ENCODE results near the gene FRMD4A. TPM values are rescaled to one million over a fixed set of nuclear protein-coding genes. Genes with fewer than 3 reads are reported as not detected.

FRMD4A gene
- total RNA-seq, 4 donors from 2014 or later = 4.0 to 12.7 (median 5.6) TPM

DNA sequence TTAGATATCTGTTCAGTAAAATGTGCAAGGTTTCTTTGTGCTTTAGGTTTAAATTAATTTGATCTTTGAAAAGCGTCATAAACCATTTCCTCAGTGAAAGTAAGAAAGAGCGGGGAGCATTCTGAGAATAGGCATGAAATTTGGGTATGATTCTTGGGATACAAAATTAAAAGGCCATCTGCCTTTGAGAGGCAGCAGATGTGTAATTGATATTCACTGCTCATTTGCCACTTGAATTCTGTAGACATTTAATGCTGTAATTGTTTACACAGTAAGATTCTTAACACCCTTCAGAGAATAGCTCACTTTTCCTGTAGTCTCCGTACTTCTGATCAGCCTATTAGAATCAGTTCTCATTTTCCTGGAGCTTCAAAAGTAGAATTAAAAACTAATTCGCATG is 18.7 kb downstream of the FRMD4A start:
- Histone ChIP-seq H3K9me3 (no peaks in the 10 kb centered on the region), H3K27me3 (peaks cover 5% of the 10 kb centered on the region), H3K27ac (no peak overlapping the region), H3K36me3 (no peaks in the 10 kb centered on the region), H3K4me1 (no peaks in the 10 kb centered on the region), H3K4me3 (no peak overlapping the region)
- in situ Hi-C loops (cut with MboI; ENCODE audit: low pct_ligation_motif_present in 1 of 4, low pct_unique_long_range_greater_than_20kb in 1 of 4, low sequenced_read_pairs in 3 of 4) (no loop called here), intact Hi-C loops (cut with DNase I; ENCODE audit: low total_unique reads) (no loop called here)
- no peak for DNase-seq
- 73 to 81% methylated on average over 4 of the region's 4 CpGs for WGBS, 2 donors (ENCODE audit: low coverage in 1 of 2)
- TF ChIP-seq EP300 (IDR thresholded peaks at IDR 0.05; ENCODE audit: low read depth) = no peak
- TF ChIP-seq POLR2A (IDR thresholded peaks at IDR 0.05) = no peak
- TF ChIP-seq, protein P1, sequence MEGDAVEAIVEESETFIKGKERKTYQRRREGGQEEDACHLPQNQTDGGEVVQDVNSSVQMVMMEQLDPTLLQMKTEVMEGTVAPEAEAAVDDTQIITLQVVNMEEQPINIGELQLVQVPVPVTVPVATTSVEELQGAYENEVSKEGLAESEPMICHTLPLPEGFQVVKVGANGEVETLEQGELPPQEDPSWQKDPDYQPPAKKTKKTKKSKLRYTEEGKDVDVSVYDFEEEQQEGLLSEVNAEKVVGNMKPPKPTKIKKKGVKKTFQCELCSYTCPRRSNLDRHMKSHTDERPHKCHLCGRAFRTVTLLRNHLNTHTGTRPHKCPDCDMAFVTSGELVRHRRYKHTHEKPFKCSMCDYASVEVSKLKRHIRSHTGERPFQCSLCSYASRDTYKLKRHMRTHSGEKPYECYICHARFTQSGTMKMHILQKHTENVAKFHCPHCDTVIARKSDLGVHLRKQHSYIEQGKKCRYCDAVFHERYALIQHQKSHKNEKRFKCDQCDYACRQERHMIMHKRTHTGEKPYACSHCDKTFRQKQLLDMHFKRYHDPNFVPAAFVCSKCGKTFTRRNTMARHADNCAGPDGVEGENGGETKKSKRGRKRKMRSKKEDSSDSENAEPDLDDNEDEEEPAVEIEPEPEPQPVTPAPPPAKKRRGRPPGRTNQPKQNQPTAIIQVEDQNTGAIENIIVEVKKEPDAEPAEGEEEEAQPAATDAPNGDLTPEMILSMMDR (IDR thresholded peaks at IDR 0.05) = no peak
- TF ChIP-seq POLR2AphosphoS5 (IDR thresholded peaks at IDR 0.05) = no peak

GRCh38 chr10:14311206-14311957 is 19.3 kb downstream of the FRMD4A start:
- no peak for TF ChIP-seq EP300 (IDR thresholded peaks at IDR 0.05; ENCODE audit: low read depth)
- no peak for TF ChIP-seq POLR2AphosphoS5 (IDR thresholded peaks at IDR 0.05)
- no peak for TF ChIP-seq POLR2A (IDR thresholded peaks at IDR 0.05)
- TF ChIP-seq, protein P1 (IDR thresholded peaks at IDR 0.05) = no peak
- no peak for DNase-seq
- H3K4me3 ChIP-seq = no peak overlapping the region
- H3K27ac ChIP-seq = no peak overlapping the region
- intact Hi-C loops (cut with DNase I; ENCODE audit: low total_unique reads) = no loop called here
- H3K27me3 ChIP-seq = peaks cover 5% of the 10 kb centered on the region
- no peaks in the 10 kb centered on the region for H3K4me1 ChIP-seq
- WGBS, 2 donors (ENCODE audit: low coverage in 1 of 2) = 75 to 80% methylated on average over 5 to 6 of the region's 6 CpGs
- H3K36me3 ChIP-seq = no peaks in the 10 kb centered on the region
- in situ Hi-C loops (cut with MboI; ENCODE audit: low pct_ligation_motif_present in 1 of 4, low pct_unique_long_range_greater_than_20kb in 1 of 4, low sequenced_read_pairs in 3 of 4) = no loop called here
- H3K9me3 ChIP-seq = no peaks in the 10 kb centered on the region

- no peaks in the 10 kb centered on the region for H3K9me3 ChIP-seq
- no peak for DNase-seq
- no peaks in the 10 kb centered on the region for H3K4me1 ChIP-seq
- H3K36me3 ChIP-seq = no peaks in the 10 kb centered on the region
- in situ Hi-C loops (cut with MboI; ENCODE audit: low pct_ligation_motif_present in 1 of 4, low pct_unique_long_range_greater_than_20kb in 1 of 4, low sequenced_read_pairs in 3 of 4) = no loop called here
- H3K27ac ChIP-seq = no peak overlapping the region
- WGBS, 2 donors (ENCODE audit: low coverage in 1 of 2) = 55 to 62% methylated on average over 9 to 10 of the region's 10 CpGs
- H3K27me3 ChIP-seq = no peaks in the 10 kb centered on the region
- H3K4me3 ChIP-seq = no peak overlapping the region
- TF ChIP-seq EP300 (IDR thresholded peaks at IDR 0.05; ENCODE audit: low read depth) (no peak), POLR2AphosphoS5 (IDR thresholded peaks at IDR 0.05) (no peak), POLR2A (IDR thresholded peaks at IDR 0.05) (no peak)
- TF ChIP-seq, protein P1 (IDR thresholded peaks at IDR 0.05) = no peak
- intact Hi-C loops (cut with DNase I; ENCODE audit: low total_unique reads) = no loop called here
These were observed 21.1 kb downstream of the FRMD4A start for GRCh38 chr10:14309593-14309992.

GRCh38 chr10:14306190-14306589 is 24.5 kb downstream of the FRMD4A start:
- Histone ChIP-seq H3K27me3 (no peaks in the 10 kb centered on the region), H3K4me3 (no peak overlapping the region), H3K36me3 (no peaks in the 10 kb centered on the region), H3K9me3 (no peaks in the 10 kb centered on the region), H3K4me1 (no peaks in the 10 kb centered on the region), H3K27ac (no peak overlapping the region)
- no peak for TF ChIP-seq EP300 (IDR thresholded peaks at IDR 0.05; ENCODE audit: low read depth)
- TF ChIP-seq, protein P1 (IDR thresholded peaks at IDR 0.05) = no peak
- no peak for TF ChIP-seq POLR2AphosphoS5 (IDR thresholded peaks at IDR 0.05)
- no peak for TF ChIP-seq POLR2A (IDR thresholded peaks at IDR 0.05)
- DNase-seq = no peak
- in situ Hi-C loops (cut with MboI; ENCODE audit: low pct_ligation_motif_present in 1 of 4, low pct_unique_long_range_greater_than_20kb in 1 of 4, low sequenced_read_pairs in 3 of 4) (no loop called here), intact Hi-C loops (cut with DNase I; ENCODE audit: low total_unique reads) (no loop called here)
- 40 to 46% methylated on average over 5 of the region's 5 CpGs for WGBS, 2 donors (ENCODE audit: low coverage in 1 of 2)
